ENCODE results near the gene CYS1.

Gene CYS1

DNA sequence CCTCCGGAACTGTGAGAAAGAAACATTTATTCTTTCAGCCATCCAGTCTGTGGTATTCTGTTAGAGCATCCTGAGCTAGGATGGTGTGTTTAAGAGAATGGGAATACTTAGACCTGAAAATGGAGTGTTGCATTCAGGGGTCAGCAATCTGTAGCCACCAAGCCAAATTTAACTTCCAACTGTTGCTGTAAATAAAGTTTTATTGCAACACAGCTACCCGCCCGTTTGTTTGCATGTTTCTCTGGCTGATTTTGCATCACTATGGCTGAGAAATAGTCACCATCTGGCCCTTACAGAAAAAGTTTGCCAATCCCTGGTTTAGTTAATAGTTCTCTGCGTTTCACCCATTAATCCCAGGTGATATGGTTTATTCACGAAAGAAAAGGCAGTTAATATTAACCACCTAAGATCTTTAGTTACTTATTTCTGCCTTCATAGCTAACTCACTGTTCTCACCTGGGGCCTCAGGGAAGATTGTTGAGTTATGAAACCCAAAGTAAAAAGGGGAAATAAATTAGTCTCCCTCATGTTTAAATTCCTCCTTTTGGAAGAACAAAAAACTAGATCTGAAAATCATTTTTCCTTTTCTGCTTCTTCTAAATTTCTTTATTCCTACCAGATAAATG is 9.5 kb upstream of the CYS1 start:
- H3K27me3 Mint-ChIP-seq (ENCODE audit: low read depth): peaks cover 54% of the 10 kb centered on the region
- no peaks in the 10 kb centered on the region for H3K36me3 Mint-ChIP-seq (ENCODE audit: low read depth)
- H3K27ac Mint-ChIP-seq: peak overlapping the region; percentile 84 to 96 (median 95)
- TF ChIP-seq, protein P1, sequence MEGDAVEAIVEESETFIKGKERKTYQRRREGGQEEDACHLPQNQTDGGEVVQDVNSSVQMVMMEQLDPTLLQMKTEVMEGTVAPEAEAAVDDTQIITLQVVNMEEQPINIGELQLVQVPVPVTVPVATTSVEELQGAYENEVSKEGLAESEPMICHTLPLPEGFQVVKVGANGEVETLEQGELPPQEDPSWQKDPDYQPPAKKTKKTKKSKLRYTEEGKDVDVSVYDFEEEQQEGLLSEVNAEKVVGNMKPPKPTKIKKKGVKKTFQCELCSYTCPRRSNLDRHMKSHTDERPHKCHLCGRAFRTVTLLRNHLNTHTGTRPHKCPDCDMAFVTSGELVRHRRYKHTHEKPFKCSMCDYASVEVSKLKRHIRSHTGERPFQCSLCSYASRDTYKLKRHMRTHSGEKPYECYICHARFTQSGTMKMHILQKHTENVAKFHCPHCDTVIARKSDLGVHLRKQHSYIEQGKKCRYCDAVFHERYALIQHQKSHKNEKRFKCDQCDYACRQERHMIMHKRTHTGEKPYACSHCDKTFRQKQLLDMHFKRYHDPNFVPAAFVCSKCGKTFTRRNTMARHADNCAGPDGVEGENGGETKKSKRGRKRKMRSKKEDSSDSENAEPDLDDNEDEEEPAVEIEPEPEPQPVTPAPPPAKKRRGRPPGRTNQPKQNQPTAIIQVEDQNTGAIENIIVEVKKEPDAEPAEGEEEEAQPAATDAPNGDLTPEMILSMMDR (IDR thresholded peaks at IDR 0.05; ENCODE audit: unreplicated experiment in 3 of 3): no peak
- H3K4me1 Mint-ChIP-seq: peaks cover 19% of the 10 kb centered on the region
- H3K4me3 Mint-ChIP-seq: peak overlapping the region in 2 of 3 experiments; percentile 1 to 10
- no peaks in the 10 kb centered on the region for H3K9me3 Mint-ChIP-seq

- no peaks in the 10 kb centered on the region for H3K9me3 Mint-ChIP-seq
- peaks cover 69% of the 10 kb centered on the region for H3K27me3 Mint-ChIP-seq (ENCODE audit: low read depth)
- H3K36me3 Mint-ChIP-seq (ENCODE audit: low read depth): no peaks in the 10 kb centered on the region
- H3K4me1 Mint-ChIP-seq: peaks cover 31% of the 10 kb centered on the region
- peak overlapping the region; percentile 63 to 92 (median 65) for H3K27ac Mint-ChIP-seq
- TF ChIP-seq, protein P1 (IDR thresholded peaks at IDR 0.05; ENCODE audit: unreplicated experiment in 3 of 3): no peak
- peak overlapping the region in 1 of 3 experiments; percentile 3 for H3K4me3 Mint-ChIP-seq
Measured at GRCh38 chr2:10087360-10087759, 7.1 kb upstream of the CYS1 start.

DNA sequence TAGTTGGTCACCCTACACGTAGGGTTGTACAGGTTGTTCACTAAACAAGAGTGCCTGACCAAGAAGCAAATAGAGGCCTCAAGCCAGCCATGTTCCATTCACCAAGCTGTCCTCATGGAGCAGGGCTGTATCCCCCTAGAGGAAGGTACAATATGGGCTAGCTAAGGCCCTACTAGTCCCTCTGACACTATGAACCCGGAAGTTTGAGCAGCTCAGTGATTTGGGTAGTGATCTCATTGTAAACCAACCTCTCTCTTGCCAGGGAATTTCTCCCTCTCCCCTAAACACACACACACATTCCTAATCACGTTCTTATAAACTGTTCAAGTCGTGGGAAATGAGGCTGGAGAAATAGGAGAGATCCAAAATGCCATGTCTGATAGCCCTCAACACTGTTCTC is 6.7 kb upstream of the CYS1 start:
- TF ChIP-seq, protein P1 (IDR thresholded peaks at IDR 0.05; ENCODE audit: unreplicated experiment in 3 of 3): no peak
- H3K4me1 Mint-ChIP-seq: peaks cover 31% of the 10 kb centered on the region
- peak overlapping the region in 1 of 3 experiments; percentile 3 for H3K4me3 Mint-ChIP-seq
- H3K27me3 Mint-ChIP-seq (ENCODE audit: low read depth): peaks cover 73% of the 10 kb centered on the region
- no peaks in the 10 kb centered on the region for H3K9me3 Mint-ChIP-seq
- H3K27ac Mint-ChIP-seq: peak overlapping the region; percentile 63 to 92 (median 65)
- no peaks in the 10 kb centered on the region for H3K36me3 Mint-ChIP-seq (ENCODE audit: low read depth)

DNA sequence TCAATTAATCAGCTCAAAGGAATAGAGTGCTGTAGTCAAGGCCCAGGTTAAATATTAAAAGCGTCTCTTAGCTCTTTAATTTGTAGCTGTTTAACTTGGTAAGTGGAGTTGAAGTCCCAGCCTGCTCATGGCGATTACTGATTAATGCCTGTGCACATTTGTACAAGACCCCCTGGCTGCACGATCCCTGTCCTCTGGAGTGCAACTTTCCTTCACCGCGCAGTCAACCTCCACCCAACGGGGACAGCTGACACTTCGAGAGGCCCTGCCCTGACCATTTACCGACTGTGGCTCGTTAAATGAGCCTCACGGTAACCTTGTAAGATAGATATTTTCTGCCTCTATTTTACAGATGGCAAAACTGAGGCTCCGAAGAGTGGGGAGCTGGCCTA is 5.5 kb upstream of the CYS1 start:
- H3K36me3 Mint-ChIP-seq (ENCODE audit: low read depth): no peaks in the 10 kb centered on the region
- TF ChIP-seq, protein P1 (IDR thresholded peaks at IDR 0.05; ENCODE audit: unreplicated experiment in 3 of 3): no peak
- peaks cover 36% of the 10 kb centered on the region for H3K4me1 Mint-ChIP-seq
- H3K9me3 Mint-ChIP-seq: no peaks in the 10 kb centered on the region
- peaks cover 85% of the 10 kb centered on the region for H3K27me3 Mint-ChIP-seq (ENCODE audit: low read depth)
- peak overlapping the region; percentile 92 to 96 (median 92) for H3K27ac Mint-ChIP-seq
- peak overlapping the region in 2 of 3 experiments; percentile 21 to 57 for H3K4me3 Mint-ChIP-seq

DNA sequence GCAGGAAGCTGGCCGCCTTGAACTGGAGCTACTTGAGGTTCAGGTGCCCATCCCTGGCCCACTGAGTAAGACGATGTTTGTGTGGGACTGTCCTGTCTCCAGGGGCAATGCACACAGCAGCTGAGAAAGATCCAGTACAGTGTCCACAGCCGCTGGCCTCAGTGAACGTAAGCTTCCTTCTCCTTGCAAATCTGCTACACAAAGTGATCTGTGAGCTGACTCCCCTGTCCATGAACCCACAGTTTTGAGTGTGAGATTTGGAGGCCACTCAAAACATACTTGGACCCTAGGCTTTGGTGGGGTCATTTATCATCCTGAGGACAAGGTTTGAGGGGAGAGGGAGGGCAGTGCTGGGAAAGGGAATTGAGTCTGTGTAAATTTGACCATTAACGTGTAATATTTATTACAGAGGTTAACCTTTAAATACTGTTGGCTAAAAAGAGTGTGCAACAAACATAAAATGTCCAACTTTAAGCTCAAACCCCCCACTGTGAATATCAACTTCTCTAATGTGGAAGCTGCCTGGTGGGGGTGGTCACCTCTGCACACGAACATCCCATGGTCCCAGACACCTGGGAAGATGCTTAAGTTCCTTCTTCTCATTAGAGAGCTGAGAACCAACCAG is 4.9 kb upstream of the CYS1 start:
- H3K4me1 Mint-ChIP-seq: peaks cover 36% of the 10 kb centered on the region
- TF ChIP-seq, protein P1 (IDR thresholded peaks at IDR 0.05; ENCODE audit: unreplicated experiment in 3 of 3): no peak
- peak overlapping the region; percentile 92 to 96 (median 92) for H3K27ac Mint-ChIP-seq
- peaks cover 81% of the 10 kb centered on the region for H3K27me3 Mint-ChIP-seq (ENCODE audit: low read depth)
- peak overlapping the region in 1 of 3 experiments; percentile 21 for H3K4me3 Mint-ChIP-seq
- no peaks in the 10 kb centered on the region for H3K36me3 Mint-ChIP-seq (ENCODE audit: low read depth)
- H3K9me3 Mint-ChIP-seq: no peaks in the 10 kb centered on the region

Measured in nephron (organoid).